ENCODE results near the gene CYB5RL.

The CYB5RL gene

GRCh38 chr1:54163051-54163450 is 36.8 kb downstream of the CYB5RL start:
- H3K9me2 ChIP-seq (replicated peaks; ENCODE audit: low read depth, low read length): no peaks in the 10 kb centered on the region
- H3K9ac ChIP-seq (ENCODE audit: low read depth, low read length, poor library complexity, severe bottlenecking): no peak overlapping the region
- no peaks in the 10 kb centered on the region for H3K36me3 ChIP-seq (ENCODE audit: insufficient read depth, low read length)
- H3K4me1 ChIP-seq (ENCODE audit: insufficient read depth, low read length, poor library complexity, severe bottlenecking): no peaks in the 10 kb centered on the region
- H4K20me1 ChIP-seq (ENCODE audit: insufficient read depth, low read length, poor library complexity, severe bottlenecking): no peaks in the 10 kb centered on the region
- H3K4me3 ChIP-seq (ENCODE audit: low read length, poor library complexity, severe bottlenecking): no peak overlapping the region
- H2AFZ ChIP-seq (ENCODE audit: low read length): no peak overlapping the region
- no peak for TF ChIP-seq EZH2phosphoT487 (IDR thresholded peaks at IDR 0.05; ENCODE audit: borderline replicate concordance)
- TF ChIP-seq CTCF (conservative IDR thresholded peaks at IDR 0.05; ENCODE audit: low read length): no peak
- no peaks in the 10 kb centered on the region for H3K27me3 ChIP-seq (ENCODE audit: insufficient read depth, low read length, poor library complexity, severe bottlenecking)
- H3K4me2 ChIP-seq (ENCODE audit: low read depth, low read length, poor library complexity, severe bottlenecking): no peak overlapping the region
- H3F3A ChIP-seq (ENCODE audit: low read depth): no peaks in the 10 kb centered on the region
- no peaks in the 10 kb centered on the region for H3K79me2 ChIP-seq (ENCODE audit: insufficient read depth, low read length)
- H3K9me3 ChIP-seq (ENCODE audit: insufficient read depth, low read depth, low read length): no peaks in the 10 kb centered on the region

GRCh38 chr1:54161495-54162168 is 38.2 kb downstream of the CYB5RL start:
- Histone ChIP-seq H3K9me3 (ENCODE audit: insufficient read depth, low read depth, low read length) (no peaks in the 10 kb centered on the region), H3K9me2 (replicated peaks; ENCODE audit: low read depth, low read length) (no peaks in the 10 kb centered on the region), H3K4me3 (ENCODE audit: low read length, poor library complexity, severe bottlenecking) (no peak overlapping the region), H3K36me3 (ENCODE audit: insufficient read depth, low read length) (no peaks in the 10 kb centered on the region), H3K4me2 (ENCODE audit: low read depth, low read length, poor library complexity, severe bottlenecking) (no peak overlapping the region), H3F3A (ENCODE audit: low read depth) (no peaks in the 10 kb centered on the region), H3K27me3 (ENCODE audit: insufficient read depth, low read length, poor library complexity, severe bottlenecking) (no peaks in the 10 kb centered on the region), H3K79me2 (ENCODE audit: insufficient read depth, low read length) (no peaks in the 10 kb centered on the region), H3K4me1 (ENCODE audit: insufficient read depth, low read length, poor library complexity, severe bottlenecking) (no peaks in the 10 kb centered on the region), H4K20me1 (ENCODE audit: insufficient read depth, low read length, poor library complexity, severe bottlenecking) (no peaks in the 10 kb centered on the region), H3K9ac (ENCODE audit: low read depth, low read length, poor library complexity, severe bottlenecking) (no peak overlapping the region), H2AFZ (ENCODE audit: low read length) (no peak overlapping the region)
- TF ChIP-seq EZH2phosphoT487 (IDR thresholded peaks at IDR 0.05; ENCODE audit: borderline replicate concordance) (no peak), CTCF (conservative IDR thresholded peaks at IDR 0.05; ENCODE audit: low read length) (no peak)

GRCh38 chr1:54160351-54160750 is 39.5 kb downstream of the CYB5RL start:
- no peaks in the 10 kb centered on the region for H3K4me1 ChIP-seq (ENCODE audit: insufficient read depth, low read length, poor library complexity, severe bottlenecking)
- no peak overlapping the region for H2AFZ ChIP-seq (ENCODE audit: low read length)
- H3K79me2 ChIP-seq (ENCODE audit: insufficient read depth, low read length): no peaks in the 10 kb centered on the region
- H4K20me1 ChIP-seq (ENCODE audit: insufficient read depth, low read length, poor library complexity, severe bottlenecking): no peaks in the 10 kb centered on the region
- H3F3A ChIP-seq (ENCODE audit: low read depth): no peaks in the 10 kb centered on the region
- no peak overlapping the region for H3K4me2 ChIP-seq (ENCODE audit: low read depth, low read length, poor library complexity, severe bottlenecking)
- H3K27me3 ChIP-seq (ENCODE audit: insufficient read depth, low read length, poor library complexity, severe bottlenecking): no peaks in the 10 kb centered on the region
- TF ChIP-seq EZH2phosphoT487 (IDR thresholded peaks at IDR 0.05; ENCODE audit: borderline replicate concordance): no peak
- no peak for TF ChIP-seq CTCF (conservative IDR thresholded peaks at IDR 0.05; ENCODE audit: low read length)
- H3K4me3 ChIP-seq (ENCODE audit: low read length, poor library complexity, severe bottlenecking): no peak overlapping the region
- H3K9me3 ChIP-seq (ENCODE audit: insufficient read depth, low read depth, low read length): no peaks in the 10 kb centered on the region
- H3K9me2 ChIP-seq (replicated peaks; ENCODE audit: low read depth, low read length): no peaks in the 10 kb centered on the region
- H3K36me3 ChIP-seq (ENCODE audit: insufficient read depth, low read length): no peaks in the 10 kb centered on the region
- H3K9ac ChIP-seq (ENCODE audit: low read depth, low read length, poor library complexity, severe bottlenecking): no peak overlapping the region
